Measurements from ENCODE around the gene RAET1G. TPM values are rescaled to one million over a fixed set of nuclear protein-coding genes. Genes with fewer than 3 reads are reported as not detected.

Gene RAET1G
- total RNA-seq, 2 experiments from 2014 or later, result not detected

DNA sequence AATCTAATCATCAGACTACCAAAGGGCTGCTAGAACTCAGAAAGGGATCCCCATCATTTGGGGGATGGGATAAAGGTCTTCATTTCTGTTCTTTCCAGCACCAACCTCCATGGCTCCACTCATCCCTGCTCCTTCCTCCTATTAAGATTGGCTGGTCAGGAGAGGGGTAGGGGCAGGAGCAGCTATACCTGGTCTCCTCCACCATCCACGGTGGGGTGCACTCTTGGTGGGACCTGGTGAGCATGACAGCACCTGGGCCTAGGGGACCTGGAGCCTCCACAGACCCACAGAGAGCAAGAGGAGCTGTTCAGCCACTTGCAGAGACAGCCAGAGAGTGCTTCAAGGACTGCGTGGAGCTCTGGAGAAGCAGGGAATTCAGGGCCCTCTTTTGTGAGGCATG is 12.7 kb upstream of the RAET1G start:
- TF ChIP-seq CTCF (conservative IDR thresholded peaks at IDR 0.05; ENCODE audit: low read length) (no peak), EZH2phosphoT487 (IDR thresholded peaks at IDR 0.05; ENCODE audit: borderline replicate concordance, low read depth, low read length) (no peak)
- no peaks in the 10 kb centered on the region for H3K9me2 ChIP-seq (ENCODE audit: insufficient read depth, low read length)
- POLR2A ChIA-PET, result no interaction called here
- peaks cover 5% of the 10 kb centered on the region for H3K4me1 ChIP-seq (ENCODE audit: insufficient read depth, low read length, poor library complexity, severe bottlenecking)
- intact Hi-C loops (cut with micrococcal nuclease; ENCODE audit: unreplicated experiment), result loop anchor here (2.0 to 10.0 kb wide), 3 partner anchors 69 to 459 kb away; no protein-coding TSS in a partner anchor
- no peaks in the 10 kb centered on the region for H3K36me3 ChIP-seq (ENCODE audit: insufficient read depth, low read length)
- BruUV-seq (replicated peaks), result no TSS peak
- no peak for DNase-seq (ENCODE audit: low spot score)
- H3K4me3 ChIP-seq (ENCODE audit: low read depth, low read length, poor library complexity, severe bottlenecking), result no peak overlapping the region
- H4K20me1 ChIP-seq (ENCODE audit: insufficient read depth, low read length), result no peaks in the 10 kb centered on the region
- no peaks in the 10 kb centered on the region for H3K9me3 ChIP-seq (ENCODE audit: low read length)
- no peak overlapping the region for H3K27ac ChIP-seq (ENCODE audit: low read depth, low read length, poor library complexity, severe bottlenecking)
- no peaks in the 10 kb centered on the region for H3K79me2 ChIP-seq (ENCODE audit: insufficient read depth, low read depth, low read length)
- no peak overlapping the region for H2AFZ ChIP-seq (ENCODE audit: low read length)
- H3K4me2 ChIP-seq (ENCODE audit: low read length), result no peak overlapping the region
- CTCF ChIA-PET (ENCODE audit: unreplicated experiment), result interaction anchor here (0.5 to 1.0 kb wide), 3 partner anchors 26 to 307 kb away, joined by 3 to 6 read pairs (median 4); no protein-coding TSS in a partner anchor

GRCh38 chr6:149935246-149935645 is 12.3 kb upstream of the RAET1G start:
- POLR2A ChIA-PET, result interaction anchor here (0.6 kb wide), 1 partner anchor 131 kb away, joined by 4 read pairs; no protein-coding TSS in a partner anchor
- Histone ChIP-seq H3K36me3 (ENCODE audit: insufficient read depth, low read length) (no peaks in the 10 kb centered on the region), H3K27ac (ENCODE audit: low read depth, low read length, poor library complexity, severe bottlenecking) (no peak overlapping the region), H3K4me3 (ENCODE audit: low read depth, low read length, poor library complexity, severe bottlenecking) (no peak overlapping the region), H2AFZ (ENCODE audit: low read length) (no peak overlapping the region), H3K4me2 (ENCODE audit: low read length) (no peak overlapping the region), H4K20me1 (ENCODE audit: insufficient read depth, low read length) (no peaks in the 10 kb centered on the region), H3K9me2 (ENCODE audit: insufficient read depth, low read length) (no peaks in the 10 kb centered on the region), H3K79me2 (ENCODE audit: insufficient read depth, low read depth, low read length) (no peaks in the 10 kb centered on the region), H3K4me1 (ENCODE audit: insufficient read depth, low read length, poor library complexity, severe bottlenecking) (peaks cover 5% of the 10 kb centered on the region), H3K9me3 (ENCODE audit: low read length) (no peaks in the 10 kb centered on the region)
- intact Hi-C loops (cut with micrococcal nuclease; ENCODE audit: unreplicated experiment), result loop anchor here (2.0 to 10.0 kb wide), 3 partner anchors 70 to 460 kb away; no protein-coding TSS in a partner anchor
- no TSS peak for BruUV-seq (replicated peaks)
- DNase-seq (ENCODE audit: low spot score), result no peak
- CTCF ChIA-PET (ENCODE audit: unreplicated experiment), result interaction anchor here (0.5 to 1.0 kb wide), 3 partner anchors 26 to 307 kb away, joined by 3 to 6 read pairs (median 4); no protein-coding TSS in a partner anchor
- no peak for TF ChIP-seq CTCF (conservative IDR thresholded peaks at IDR 0.05; ENCODE audit: low read length)

Measured in OCI-LY7 (cell line).